Lung (tissue), 12 donors: ENCODE results near the gene TNFRSF17. TPM values are rescaled to one million over a fixed set of nuclear protein-coding genes. Genes with fewer than 3 reads are reported as not detected.

ENCODE experiments used
- ATAC-seq: fragments of 200-7000 bp; cut with Tn5 transposase; one replicate; pipeline ENCODE4 v1.9.1; 2020; ENCODE audit warnings: moderate number of reproducible peaks; ENCODE audit not compliant: insufficient read depth, low FRiP score
- DNase-seq, 3 donors: peaks; one replicate each; pipeline ENCODE4 v3.0.0-alpha.2; 2013 to 2017
- H3K27ac ChIP-seq, 2 donors: one replicate each; pipeline ENCODE4 v1.5.1; 2013; ENCODE audit warnings: mild to moderate bottlenecking in 2 of 2, moderate library complexity in 2 of 2, control low read depth in 1 of 2, inconsistent platforms in 1 of 2, low read depth in 1 of 2, low read length in 1 of 2
- H3K27me3 ChIP-seq, 3 donors: one replicate each; pipeline ENCODE4 v1.5.1; 2013; ENCODE audit warnings: low read length in 2 of 3; ENCODE audit not compliant: control insufficient read depth in 3 of 3, insufficient read depth in 3 of 3
- H3K36me3 ChIP-seq, 4 donors: one replicate each; pipeline ENCODE4 v1.5.1; 2013; ENCODE audit warnings: low read length in 4 of 4, mild to moderate bottlenecking in 1 of 4, moderate library complexity in 1 of 4; ENCODE audit not compliant: control insufficient read depth in 4 of 4, insufficient read depth in 4 of 4
- H3K4me1 ChIP-seq, 5 donors: one replicate each; pipeline ENCODE4 v1.5.1; 2013; ENCODE audit warnings: low read length in 5 of 5, mild to moderate bottlenecking in 2 of 5, moderate library complexity in 1 of 5; ENCODE audit not compliant: control insufficient read depth in 5 of 5, insufficient read depth in 5 of 5
- H3K4me3 ChIP-seq: one replicate; pipeline ENCODE4 v1.5.1; 2013; ENCODE audit warnings: mild to moderate bottlenecking, control low read depth, moderate library complexity
- H3K9ac ChIP-seq, 2 donors: one replicate each; pipeline ENCODE4 v1.5.1; 2013; ENCODE audit warnings: low read length in 2 of 2, control low read depth in 1 of 2; ENCODE audit not compliant: insufficient read depth in 1 of 2
- H3K9me3 ChIP-seq, 4 donors: one replicate each; pipeline ENCODE4 v1.5.1; 2013; ENCODE audit warnings: low read length in 3 of 4, mild to moderate bottlenecking in 1 of 4, moderate library complexity in 1 of 4; ENCODE audit not compliant: control insufficient read depth in 4 of 4, insufficient read depth in 3 of 4
- WGBS, 2 donors: extraction: QIAGEN DNeasy Blood & Tissue Kit; methylation state at CpG; one replicate each; pipeline ENCODE4 v1.1.7; 2013; 5-methylcytosine and 5-hydroxymethylcytosine counted together
- polyA plus RNA-seq, 2 donors: library from polyadenylated mRNA; stranded (reverse); fragments of 200-250 nt; gene quantifications; one replicate each; pipeline ENCODE4 v1.2.1, GENCODE V29; 2013
- total RNA-seq, 2 donors: library from RNA; depleted of rRNA in 1 of 2; stranded (reverse); fragments of >200 nt in 1 of 2; gene quantifications; one replicate each; pipeline ENCODE4 v1.2.1, GENCODE V29; 2014 to 2021
- TF ChIP-seq, protein P1 (sequence below): IDR thresholded peaks from 2 replicates; pipeline ENCODE4 v1.5.1; 2012; ENCODE audit warnings: mild to moderate bottlenecking; ENCODE audit errors: control extremely low read depth, extremely low read depth
- donor health status: control.
- donor health status: control.
- donor health status: Bipolar disorder and iron deficiency.
- donor health status: healthy.
- donor health status: DM: yes; HTN: yes; CAD: no.

Gene TNFRSF17
- total and polyA plus RNA-seq, 4 donors: 0.30 to 3.2 (median 1.4) TPM

GRCh38 chr16:11972128-11972527 lies 7.1 kb downstream of the TNFRSF17 start:
- Histone ChIP-seq H3K4me3 (no peak overlapping the region), H3K4me1 (peaks cover 0 to 8% (median 0%) of the 10 kb centered on the region in 5 donors), H3K27ac (no peak overlapping the region), H3K36me3 (no peaks in the 10 kb centered on the region), H3K9me3 (no peaks in the 10 kb centered on the region), H3K27me3 (no peaks in the 10 kb centered on the region), H3K9ac (no peak overlapping the region)
- DNase-seq (no peak), ATAC-seq (no peak)
- 76 to 86% methylated on average over 11 of the region's 11 CpGs for WGBS, 2 donors
- TF ChIP-seq, protein P1, sequence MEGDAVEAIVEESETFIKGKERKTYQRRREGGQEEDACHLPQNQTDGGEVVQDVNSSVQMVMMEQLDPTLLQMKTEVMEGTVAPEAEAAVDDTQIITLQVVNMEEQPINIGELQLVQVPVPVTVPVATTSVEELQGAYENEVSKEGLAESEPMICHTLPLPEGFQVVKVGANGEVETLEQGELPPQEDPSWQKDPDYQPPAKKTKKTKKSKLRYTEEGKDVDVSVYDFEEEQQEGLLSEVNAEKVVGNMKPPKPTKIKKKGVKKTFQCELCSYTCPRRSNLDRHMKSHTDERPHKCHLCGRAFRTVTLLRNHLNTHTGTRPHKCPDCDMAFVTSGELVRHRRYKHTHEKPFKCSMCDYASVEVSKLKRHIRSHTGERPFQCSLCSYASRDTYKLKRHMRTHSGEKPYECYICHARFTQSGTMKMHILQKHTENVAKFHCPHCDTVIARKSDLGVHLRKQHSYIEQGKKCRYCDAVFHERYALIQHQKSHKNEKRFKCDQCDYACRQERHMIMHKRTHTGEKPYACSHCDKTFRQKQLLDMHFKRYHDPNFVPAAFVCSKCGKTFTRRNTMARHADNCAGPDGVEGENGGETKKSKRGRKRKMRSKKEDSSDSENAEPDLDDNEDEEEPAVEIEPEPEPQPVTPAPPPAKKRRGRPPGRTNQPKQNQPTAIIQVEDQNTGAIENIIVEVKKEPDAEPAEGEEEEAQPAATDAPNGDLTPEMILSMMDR: no peak

DNA sequence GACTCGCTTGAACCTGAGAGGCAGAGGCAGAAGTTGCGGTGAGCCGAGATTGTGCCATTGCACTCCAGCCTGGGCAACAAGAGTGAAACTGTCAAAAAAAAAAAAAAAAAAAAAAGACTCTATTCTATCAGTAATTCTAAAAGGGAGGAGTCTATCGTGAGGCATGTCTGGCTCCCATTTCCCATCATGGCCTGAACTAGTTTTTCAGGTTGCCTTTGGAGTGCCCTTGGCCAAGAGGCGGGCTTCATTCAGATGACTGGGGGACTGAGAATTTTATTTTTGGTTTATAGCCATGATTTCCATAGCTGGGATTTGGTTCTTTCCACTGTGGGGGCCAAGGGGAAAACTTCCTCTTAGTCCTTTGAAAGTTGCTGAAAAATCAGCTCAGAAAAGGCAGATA lies 8.1 kb downstream of the TNFRSF17 start:
- H3K9ac ChIP-seq: no peak overlapping the region
- ATAC-seq (no peak), DNase-seq (peak; percentile 49 to 78 (median 74))
- H3K4me3 ChIP-seq: no peak overlapping the region
- H3K27ac ChIP-seq: no peak overlapping the region
- 62 to 81% methylated on average over 5 of the region's 5 CpGs for WGBS, 2 donors
- no peaks in the 10 kb centered on the region for H3K9me3 ChIP-seq
- H3K27me3 ChIP-seq: no peaks in the 10 kb centered on the region
- H3K36me3 ChIP-seq: no peaks in the 10 kb centered on the region
- peaks cover 0 to 18% (median 5%) of the 10 kb centered on the region in 5 donors for H3K4me1 ChIP-seq
- TF ChIP-seq, protein P1: no peak

DNA sequence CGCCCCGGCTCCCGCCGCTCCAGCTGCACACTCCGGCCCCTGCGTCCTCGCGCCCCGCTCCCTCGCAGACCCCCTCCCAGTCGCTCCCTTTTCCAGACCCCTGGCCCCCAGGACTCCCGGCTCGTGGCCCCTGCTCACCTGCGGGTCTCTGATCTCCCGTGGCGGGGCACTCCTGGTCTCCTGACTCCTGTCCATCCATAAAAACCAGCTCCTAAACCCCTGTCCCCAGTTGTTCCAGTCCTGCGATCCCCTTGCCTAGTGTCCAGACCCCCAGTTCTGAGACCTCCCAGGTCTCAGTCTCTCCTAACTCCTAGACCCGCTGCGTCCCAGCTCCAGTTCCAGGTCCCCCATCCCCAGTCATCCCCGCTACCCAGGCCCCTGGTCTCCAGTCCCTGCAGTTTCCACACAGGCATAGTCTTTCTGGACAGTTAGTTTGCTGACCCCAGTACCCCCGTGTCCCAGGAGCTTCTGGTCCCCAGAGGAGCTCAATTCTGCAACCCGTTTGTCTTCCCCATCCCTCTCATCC lies 11.9 kb downstream of the TNFRSF17 start:
- DNase-seq (peak in 1 of 3 donors; percentile 14), ATAC-seq (no peak)
- Histone ChIP-seq H3K9ac (peak overlapping the region; percentile 8 to 80), H3K27ac (peak overlapping the region; percentile 74 to 90), H3K4me3 (peak overlapping the region; percentile 100), H3K36me3 (no peaks in the 10 kb centered on the region), H3K27me3 (no peaks in the 10 kb centered on the region), H3K4me1 (peaks cover 0 to 19% (median 5%) of the 10 kb centered on the region in 5 donors), H3K9me3 (no peaks in the 10 kb centered on the region)
- 1 to 2% methylated on average over 16 to 22 of the region's 22 CpGs for WGBS, 2 donors
- TF ChIP-seq, protein P1: no peak
